Measurements from ENCODE around the gene BRAF. TPM values are rescaled to one million over a fixed set of nuclear protein-coding genes. Genes with fewer than 3 reads are reported as not detected.

BRAF gene
- total RNA-seq, 4 donors from 2014 or later, result 37.1 to 56.9 (median 45.3) TPM

DNA sequence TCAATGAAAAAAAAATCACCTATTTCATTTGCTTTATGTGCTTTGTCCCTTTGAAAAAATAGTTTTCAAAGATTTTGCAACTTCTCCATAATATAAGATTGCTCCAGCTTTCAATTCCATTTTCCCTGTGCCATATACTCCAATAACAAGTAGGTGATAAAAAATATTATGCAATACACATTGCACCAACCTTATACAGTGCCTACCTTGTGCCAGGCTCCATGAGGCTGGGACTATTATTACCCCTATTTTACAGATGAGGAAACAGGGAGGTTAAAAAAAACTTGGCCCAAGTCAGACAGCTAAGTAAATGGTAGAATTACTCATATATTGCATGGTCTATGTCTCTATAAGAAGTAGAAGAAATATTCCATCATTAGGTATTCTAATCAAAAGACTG is 57.8 kb downstream of the BRAF start:
- TF ChIP-seq, protein P1, sequence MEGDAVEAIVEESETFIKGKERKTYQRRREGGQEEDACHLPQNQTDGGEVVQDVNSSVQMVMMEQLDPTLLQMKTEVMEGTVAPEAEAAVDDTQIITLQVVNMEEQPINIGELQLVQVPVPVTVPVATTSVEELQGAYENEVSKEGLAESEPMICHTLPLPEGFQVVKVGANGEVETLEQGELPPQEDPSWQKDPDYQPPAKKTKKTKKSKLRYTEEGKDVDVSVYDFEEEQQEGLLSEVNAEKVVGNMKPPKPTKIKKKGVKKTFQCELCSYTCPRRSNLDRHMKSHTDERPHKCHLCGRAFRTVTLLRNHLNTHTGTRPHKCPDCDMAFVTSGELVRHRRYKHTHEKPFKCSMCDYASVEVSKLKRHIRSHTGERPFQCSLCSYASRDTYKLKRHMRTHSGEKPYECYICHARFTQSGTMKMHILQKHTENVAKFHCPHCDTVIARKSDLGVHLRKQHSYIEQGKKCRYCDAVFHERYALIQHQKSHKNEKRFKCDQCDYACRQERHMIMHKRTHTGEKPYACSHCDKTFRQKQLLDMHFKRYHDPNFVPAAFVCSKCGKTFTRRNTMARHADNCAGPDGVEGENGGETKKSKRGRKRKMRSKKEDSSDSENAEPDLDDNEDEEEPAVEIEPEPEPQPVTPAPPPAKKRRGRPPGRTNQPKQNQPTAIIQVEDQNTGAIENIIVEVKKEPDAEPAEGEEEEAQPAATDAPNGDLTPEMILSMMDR (IDR thresholded peaks at IDR 0.05; ENCODE audit: low read depth), result no peak

- TF ChIP-seq, protein P1 (IDR thresholded peaks at IDR 0.05; ENCODE audit: low read depth), result no peak
These were observed 60.0 kb downstream of the BRAF start for GRCh38 chr7:140864732-140865131.

GRCh38 chr7:140863867-140864266 is 60.9 kb downstream of the BRAF start:
- TF ChIP-seq, protein P1 (IDR thresholded peaks at IDR 0.05; ENCODE audit: low read depth), result no peak

DNA sequence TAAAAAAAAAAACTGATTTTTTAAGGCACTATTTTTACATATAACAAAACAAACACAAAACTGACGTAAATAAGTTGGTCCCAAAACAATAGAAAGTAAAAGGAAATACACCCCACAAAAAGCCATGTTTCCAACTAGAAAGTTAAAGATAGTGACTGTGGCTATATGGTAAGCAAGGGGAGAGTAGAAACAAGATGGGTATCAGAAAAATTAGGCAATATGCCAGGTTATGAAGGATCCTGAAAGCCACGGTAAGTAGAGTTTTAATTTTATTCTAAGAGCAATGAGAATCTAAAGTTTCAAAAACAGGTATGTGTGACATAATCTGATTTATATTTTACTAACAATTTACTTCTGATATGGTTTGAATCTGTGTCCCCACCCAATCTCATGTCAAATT is 61.5 kb downstream of the BRAF start:
- TF ChIP-seq, protein P1 (IDR thresholded peaks at IDR 0.05; ENCODE audit: low read depth), result no peak

- TF ChIP-seq, protein P1 (IDR thresholded peaks at IDR 0.05; ENCODE audit: low read depth), result no peak
These were observed 67.7 kb downstream of the BRAF start for GRCh38 chr7:140857048-140857447.

DNA sequence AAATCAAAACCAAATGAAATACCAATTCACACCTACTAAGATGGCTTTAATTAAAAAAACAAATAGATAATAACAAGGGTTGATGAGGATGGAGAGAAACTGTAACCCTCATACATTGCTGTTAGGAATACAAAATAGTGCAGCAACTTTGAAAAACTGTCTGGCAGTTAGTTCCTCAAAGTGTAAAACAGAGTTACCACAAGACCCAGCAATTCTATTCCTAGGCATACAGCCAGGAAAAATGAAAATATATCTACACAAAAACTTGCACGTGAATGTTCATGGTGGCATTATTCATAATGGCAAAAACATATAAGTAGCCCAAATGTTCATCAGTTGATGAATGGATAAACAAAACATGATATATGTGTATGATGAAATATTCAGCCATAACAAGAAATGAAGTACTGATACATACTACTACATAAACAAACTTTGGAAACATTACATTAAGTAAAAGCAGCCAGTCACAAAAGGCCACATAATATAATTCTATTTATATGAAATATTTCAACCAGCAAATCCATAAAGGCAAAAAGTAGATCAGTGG is 83.5 kb downstream of the BRAF start:
- TF ChIP-seq, protein P1 (IDR thresholded peaks at IDR 0.05; ENCODE audit: low read depth), result no peak

- TF ChIP-seq, protein P1 (IDR thresholded peaks at IDR 0.05; ENCODE audit: low read depth), result no peak
These were observed 93.0 kb downstream of the BRAF start for GRCh38 chr7:140831724-140832123.
